Islet of Langerhans (tissue), 1 donor: ENCODE measurements around the gene MBD2.
A peak's percentile ranks its signal among the peaks of the same experiment; 100 is the strongest.
"Not testable (repeated sequence)": the region's sequence is repeated elsewhere in the genome, so short reads cannot be mapped to it uniquely, and the experiment has no call there.

Source experiments
- FAIRE-seq: peaks from one replicate; lab custom pipeline; 2011; peaks lifted over from hg19 to GRCh38; lab: Jason Lieb, UNC

The MBD2 gene

GRCh38 chr18:54238173-54238936, 13.9 kb upstream of the MBD2 start:
- no peak for FAIRE-seq

GRCh38 chr18:54235871-54236270, 11.4 kb upstream of the MBD2 start:
- no peak for FAIRE-seq

- FAIRE-seq, result no peak
Measured at GRCh38 chr18:54233747-54234146, 9.3 kb upstream of the MBD2 start.

- no peak for FAIRE-seq
Measured at GRCh38 chr18:54233228-54233625, 8.8 kb upstream of the MBD2 start.

GRCh38 chr18:54232485-54233227, 8.2 kb upstream of the MBD2 start:
- no peak for FAIRE-seq

- no peak for FAIRE-seq
Measured at GRCh38 chr18:54229421-54230059, 5.1 kb upstream of the MBD2 start.

GRCh38 chr18:54228364-54228763, 3.9 kb upstream of the MBD2 start:
- no peak for FAIRE-seq

- peak; percentile 95 for FAIRE-seq
Measured at GRCh38 chr18:54223568-54224241, 764 bp downstream of the MBD2 start.

GRCh38 chr18:54222922-54223567, 1.4 kb downstream of the MBD2 start:
- no peak for FAIRE-seq

GRCh38 chr18:54220406-54220805, 4.1 kb downstream of the MBD2 start:
- no peak for FAIRE-seq

GRCh38 chr18:54218803-54219202, 5.7 kb downstream of the MBD2 start:
- FAIRE-seq, result not testable (repeated sequence)

- FAIRE-seq, result no peak
Measured at GRCh38 chr18:54218299-54218698, 6.2 kb downstream of the MBD2 start.

GRCh38 chr18:54217624-54218023, 6.8 kb downstream of the MBD2 start:
- FAIRE-seq, result no peak

GRCh38 chr18:54215069-54215468, 9.4 kb downstream of the MBD2 start:
- no peak for FAIRE-seq

GRCh38 chr18:54210463-54210862, 14.0 kb downstream of the MBD2 start:
- FAIRE-seq, result no peak

- no peak for FAIRE-seq
Measured at GRCh38 chr18:54209471-54210180, 14.8 kb downstream of the MBD2 start.

- FAIRE-seq, result no peak
Measured at GRCh38 chr18:54206447-54206846, 18.0 kb downstream of the MBD2 start.

GRCh38 chr18:54205959-54206358, 18.5 kb downstream of the MBD2 start:
- FAIRE-seq, result no peak

- FAIRE-seq, result not testable (repeated sequence)
Measured at GRCh38 chr18:54205448-54205847, 19.0 kb downstream of the MBD2 start.

GRCh38 chr18:54204883-54205282, 19.6 kb downstream of the MBD2 start:
- no peak for FAIRE-seq

GRCh38 chr18:54203914-54204313, 20.6 kb downstream of the MBD2 start:
- FAIRE-seq, result no peak

GRCh38 chr18:54202851-54203250, 21.6 kb downstream of the MBD2 start:
- no peak for FAIRE-seq
